PC-9 (cell line): ENCODE data around the gene VPS33A.

Experiments used
- EZH2 ChIP-seq: fragments of 200-600 bp; sonication (generic); IDR thresholded peaks from 2 replicates; pipeline ENCODE4 v1.8.0; 2017; ENCODE audit warnings: antibody characterized with exemption, low read depth
- TF ChIP-seq, protein P1 (sequence below): fragments of 200-600 bp; sonication (generic); conservative IDR thresholded peaks from 2 replicates; pipeline ENCODE4 v1.6.1; 2017; ENCODE audit warnings: mixed run types, antibody characterized with exemption, mild to moderate bottlenecking, moderate library complexity

GRCh38 chr12:122204167-122205052, 61.9 kb downstream of the VPS33A start:
- TF ChIP-seq, protein P1, sequence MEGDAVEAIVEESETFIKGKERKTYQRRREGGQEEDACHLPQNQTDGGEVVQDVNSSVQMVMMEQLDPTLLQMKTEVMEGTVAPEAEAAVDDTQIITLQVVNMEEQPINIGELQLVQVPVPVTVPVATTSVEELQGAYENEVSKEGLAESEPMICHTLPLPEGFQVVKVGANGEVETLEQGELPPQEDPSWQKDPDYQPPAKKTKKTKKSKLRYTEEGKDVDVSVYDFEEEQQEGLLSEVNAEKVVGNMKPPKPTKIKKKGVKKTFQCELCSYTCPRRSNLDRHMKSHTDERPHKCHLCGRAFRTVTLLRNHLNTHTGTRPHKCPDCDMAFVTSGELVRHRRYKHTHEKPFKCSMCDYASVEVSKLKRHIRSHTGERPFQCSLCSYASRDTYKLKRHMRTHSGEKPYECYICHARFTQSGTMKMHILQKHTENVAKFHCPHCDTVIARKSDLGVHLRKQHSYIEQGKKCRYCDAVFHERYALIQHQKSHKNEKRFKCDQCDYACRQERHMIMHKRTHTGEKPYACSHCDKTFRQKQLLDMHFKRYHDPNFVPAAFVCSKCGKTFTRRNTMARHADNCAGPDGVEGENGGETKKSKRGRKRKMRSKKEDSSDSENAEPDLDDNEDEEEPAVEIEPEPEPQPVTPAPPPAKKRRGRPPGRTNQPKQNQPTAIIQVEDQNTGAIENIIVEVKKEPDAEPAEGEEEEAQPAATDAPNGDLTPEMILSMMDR, result no peak
- no peak for TF ChIP-seq EZH2
